ENCODE measurements around the gene MTHFD1L. TPM values are rescaled to one million over a fixed set of nuclear protein-coding genes. Genes with fewer than 3 reads are reported as not detected.

Gene MTHFD1L
- total and polyA plus RNA-seq, 2 of the 8 experiments (the other 6 are each of a cell fraction or from before 2014, with no cell fraction given), result 29.2 to 105 TPM

- Histone ChIP-seq H3K23ac (ENCODE audit: insufficient read length) (no peak overlapping the region), H3K4me2 (ENCODE audit: insufficient read depth in 1 of 2, low read depth in 2 of 2, low read length in 2 of 2) (no peak overlapping the region), H2BK20ac (ENCODE audit: low read length) (no peak overlapping the region), H3K4ac (replicated peaks; ENCODE audit: insufficient read length, low read depth, low read length) (no peak overlapping the region), H2BK5ac (ENCODE audit: low read depth, low read length) (no peak overlapping the region), H3K9ac (replicated peaks in 1 of 4; ENCODE audit: extremely low read depth in 1 of 4, low read depth in 3 of 4, low read length in 3 of 4) (no peak overlapping the region), H3K27ac (ENCODE audit: low read depth, low read length) (no peak overlapping the region), H2AFZ (ENCODE audit: low read length) (no peak overlapping the region), H3K79me2 (ENCODE audit: control insufficient read depth in 1 of 2, insufficient read depth in 2 of 2, low read length in 2 of 2) (no peaks in the 10 kb centered on the region), H2AK5ac (ENCODE audit: low read depth, low read length) (no peak overlapping the region), H4K20me1 (replicated peaks in 1 of 2; ENCODE audit: control insufficient read depth in 1 of 2, insufficient read depth in 2 of 2, low read length in 2 of 2) (no peaks in the 10 kb centered on the region), H3K56ac (replicated peaks; ENCODE audit: insufficient read length, low read depth, low read length) (no peak overlapping the region), H3K36me3 (ENCODE audit: control insufficient read depth in 2 of 4, insufficient read depth in 4 of 4, low read length in 3 of 4) (no peaks in the 10 kb centered on the region), H4K8ac (ENCODE audit: extremely low read depth, insufficient read depth, low read length) (no peak overlapping the region; the same call in 1 of the 2 replicates), H2BK12ac (ENCODE audit: low read depth, low read length) (no peak overlapping the region), H3K4me1 (replicated peaks in 1 of 4; ENCODE audit: control insufficient read depth in 3 of 4, insufficient read depth in 4 of 4, low read length in 3 of 4) (no peaks in the 10 kb centered on the region), H3K27me3 (replicated peaks in 1 of 4; ENCODE audit: control insufficient read depth in 3 of 4, extremely low read depth in 1 of 4, insufficient read depth in 3 of 4, low read length in 3 of 4) (no peaks in the 10 kb centered on the region), H2BK15ac (ENCODE audit: low read length) (no peak overlapping the region), H4K5ac (ENCODE audit: insufficient read length, low read depth, low read length) (no peak overlapping the region), H3K18ac (ENCODE audit: extremely low read depth, low read length) (no peak overlapping the region), H3K9me3 (ENCODE audit: insufficient read depth in 2 of 2, low read depth in 1 of 2, low read length in 1 of 2) (no peaks in the 10 kb centered on the region), H4K91ac (replicated peaks; ENCODE audit: insufficient read length, low read length) (no peak overlapping the region), H3K14ac (ENCODE audit: insufficient read length) (no peak overlapping the region), H3K4me3 (ENCODE audit: extremely low read depth in 1 of 4, insufficient read depth in 2 of 4, low read depth in 3 of 4, low read length in 4 of 4) (no peak overlapping the region), H2BK120ac (replicated peaks; ENCODE audit: low read depth, low read length) (no peak overlapping the region), H3K23me2 (ENCODE audit: low read depth, low read length) (no peaks in the 10 kb centered on the region), H3K79me1 (ENCODE audit: low read depth, low read length) (no peaks in the 10 kb centered on the region)
- no peak for TF ChIP-seq SAP30 (IDR thresholded peaks at IDR 0.05; ENCODE audit: insufficient read depth, insufficient replicate concordance, low read length)
- no peak for TF ChIP-seq KDM5A (IDR thresholded peaks at IDR 0.05; ENCODE audit: low read length)
- TF ChIP-seq POLR2A (IDR thresholded peaks at IDR 0.05; ENCODE audit: control extremely low read depth in 1 of 2, low read depth in 2 of 2, low read length in 2 of 2), result no peak
- TF ChIP-seq HDAC6 (IDR thresholded peaks at IDR 0.05; ENCODE audit: low read depth, low read length), result no peak
- no peak for TF ChIP-seq CBX5 (IDR thresholded peaks at IDR 0.05; ENCODE audit: low read depth, low read length)
- TF ChIP-seq TBP (IDR thresholded peaks at IDR 0.05; ENCODE audit: low read depth, low read length), result no peak
- no peak for TF ChIP-seq GABPA (IDR thresholded peaks at IDR 0.05; ENCODE audit: borderline replicate concordance, insufficient read depth, low read length)
- no peak for TF ChIP-seq CREB1 (IDR thresholded peaks at IDR 0.05)
- no peak for TF ChIP-seq CBX8 (IDR thresholded peaks at IDR 0.05; ENCODE audit: borderline replicate concordance, low read depth, low read length)
- no peak for TF ChIP-seq PHF8 (conservative IDR thresholded peaks at IDR 0.05; ENCODE audit: low read depth, low read length)
- no peak for TF ChIP-seq KDM4A (IDR thresholded peaks at IDR 0.05; ENCODE audit: low read depth, low read length, severe bottlenecking)
- TF ChIP-seq NANOG (IDR thresholded peaks at IDR 0.05; ENCODE audit: insufficient read depth, low read depth, low read length, poor library complexity, severe bottlenecking), result no peak
- WGBS, 2 experiments (ENCODE audit: extremely low coverage in 1 of 2, insufficient coverage in 1 of 2, insufficient read length in 1 of 2, insufficient replicate concordance in 2 of 2, low coverage in 1 of 2, low lambda C conversion rate in 2 of 2, missing lambda C conversion rate in 1 of 2), result 86% methylated on average over 8 of the region's 8 CpGs; no CpG with 5 or more reads in 1 of the 2 experiments
- ChIA-PET POLR2A (ENCODE audit: partially characterized antibody) (interaction anchor here (1.9 kb wide), 1 partner anchor 131 kb away, joined by 4 read pairs; the partner anchor contains the start of gene AKAP12), CTCF (ENCODE audit: partially characterized antibody) (interaction anchor here (1.0 to 3.6 kb wide), 4 partner anchors 12 to 215 kb away, joined by 3 to 12 read pairs (median 7); no protein-coding TSS in a partner anchor)
- FAIRE-seq (no peak), DNase-seq (ENCODE audit: low read depth in 1 of 2, low spot score in 2 of 2) (no peak)
Measured at GRCh38 chr6:151109361-151109760, 243.9 kb downstream of the MTHFD1L start.

Measured in H1 (cell line).